HG02571 (cell line): ENCODE data around the gene ADAMTS3.

Experiments used
- ATAC-seq: cut with Tn5 transposase; IDR thresholded peaks from one replicate; pipeline ENCODE4 v1.9.1; 2021; ENCODE audit warnings: mild to moderate bottlenecking, moderate library complexity; ENCODE audit not compliant: unreplicated experiment

Gene ADAMTS3

DNA sequence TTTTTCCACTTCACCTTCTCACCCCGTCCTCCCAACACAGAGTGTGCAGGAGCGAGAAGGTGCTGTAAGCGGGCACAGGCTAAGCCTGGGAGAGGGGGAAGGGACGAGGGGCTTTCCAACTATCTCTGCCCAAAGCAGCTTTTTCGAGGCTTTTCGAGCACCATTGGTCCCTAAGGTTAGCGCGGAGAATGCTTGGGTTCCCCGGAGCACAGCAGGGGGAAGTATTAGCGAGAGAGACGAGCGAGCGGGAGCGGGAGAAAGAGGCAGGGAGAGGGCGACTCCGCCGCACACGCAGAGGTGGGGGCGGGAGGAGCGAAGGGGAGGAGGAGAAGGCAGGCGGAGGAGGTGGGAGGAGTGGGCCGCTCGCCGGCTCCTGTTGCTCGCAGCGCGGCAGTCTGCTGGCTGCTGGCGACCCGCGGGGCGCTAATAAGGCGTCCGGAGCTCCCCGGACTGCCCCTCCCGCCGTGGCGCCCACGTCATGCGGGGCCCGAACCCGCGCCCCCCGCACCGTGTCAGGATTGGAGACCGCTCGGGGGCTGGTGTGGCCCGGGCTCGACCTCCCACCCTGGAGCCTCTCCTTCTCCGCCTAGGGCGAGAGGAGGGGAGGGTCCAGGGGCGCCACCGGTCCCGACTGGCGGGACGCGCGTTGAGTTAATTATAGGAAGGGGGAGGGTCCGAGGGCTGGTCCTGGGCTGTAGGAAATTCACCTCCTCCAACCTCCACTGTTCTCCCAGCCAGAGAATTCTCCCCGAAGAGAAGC is at the start of gene ADAMTS3:
ADAMTS3 (minus strand) TSS at position 263 of the 760 bp plus-strand sequence. CDS start 459 bp downstream, outside the sequence.
- ATAC-seq: no peak

DNA sequence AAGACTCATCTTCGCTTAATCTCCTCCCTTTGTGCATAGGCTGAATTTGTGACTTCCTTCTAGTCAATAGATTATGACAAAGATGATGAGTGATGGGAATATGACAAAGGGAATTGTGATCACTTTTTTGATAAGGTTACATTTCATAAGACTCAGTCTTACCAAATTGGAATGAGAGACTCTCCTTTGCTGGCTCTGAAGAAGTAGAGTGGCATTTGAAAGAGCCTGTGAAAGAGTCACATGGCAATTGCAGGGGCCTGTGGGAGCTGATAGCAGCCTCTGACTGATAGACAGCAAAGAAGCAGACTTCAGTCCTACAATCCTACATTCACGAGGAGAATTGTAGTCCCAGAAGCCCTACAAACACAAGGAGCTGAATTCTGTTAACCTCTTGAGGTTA is 44.9 kb upstream of the ADAMTS3 start:
- ATAC-seq: no peak

DNA sequence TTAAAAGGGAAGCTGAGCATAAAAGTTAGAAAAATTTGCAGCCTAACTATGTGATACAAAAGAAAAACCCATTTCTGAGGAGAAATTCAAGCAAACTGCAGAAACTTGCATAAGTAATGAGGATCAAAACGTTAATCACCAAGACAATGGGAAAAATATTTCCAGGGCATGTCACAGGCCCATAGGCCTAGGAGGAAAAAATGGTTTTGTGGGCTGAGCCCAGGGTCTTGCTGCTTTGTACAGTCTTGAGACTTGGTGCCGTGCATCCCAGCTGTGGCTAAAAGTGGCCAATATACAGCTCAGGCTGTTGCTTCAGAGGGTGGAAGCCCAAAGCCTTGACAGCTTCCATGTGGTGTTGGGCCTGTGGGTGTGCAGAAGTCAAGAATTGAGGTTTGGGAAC is 37.7 kb upstream of the ADAMTS3 start:
- no peak for ATAC-seq

DNA sequence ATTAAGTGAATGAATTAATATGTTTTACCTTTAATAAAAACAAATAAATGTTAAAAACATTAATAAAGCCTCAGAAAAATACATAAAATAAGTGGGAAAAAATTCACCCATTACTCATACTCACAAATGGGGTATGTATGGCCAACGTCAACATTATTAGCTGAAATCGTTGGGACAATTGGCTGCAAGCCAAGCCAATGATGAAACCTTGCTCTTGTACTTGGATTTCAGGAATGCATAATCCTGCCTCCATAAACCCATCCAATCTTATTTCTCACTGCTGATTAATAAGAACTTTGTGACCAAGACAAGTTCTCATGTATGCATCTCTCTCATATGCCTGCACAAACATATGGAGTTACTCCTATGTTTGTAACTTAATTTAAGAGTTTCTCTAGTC is 35.3 kb upstream of the ADAMTS3 start:
- ATAC-seq: no peak

DNA sequence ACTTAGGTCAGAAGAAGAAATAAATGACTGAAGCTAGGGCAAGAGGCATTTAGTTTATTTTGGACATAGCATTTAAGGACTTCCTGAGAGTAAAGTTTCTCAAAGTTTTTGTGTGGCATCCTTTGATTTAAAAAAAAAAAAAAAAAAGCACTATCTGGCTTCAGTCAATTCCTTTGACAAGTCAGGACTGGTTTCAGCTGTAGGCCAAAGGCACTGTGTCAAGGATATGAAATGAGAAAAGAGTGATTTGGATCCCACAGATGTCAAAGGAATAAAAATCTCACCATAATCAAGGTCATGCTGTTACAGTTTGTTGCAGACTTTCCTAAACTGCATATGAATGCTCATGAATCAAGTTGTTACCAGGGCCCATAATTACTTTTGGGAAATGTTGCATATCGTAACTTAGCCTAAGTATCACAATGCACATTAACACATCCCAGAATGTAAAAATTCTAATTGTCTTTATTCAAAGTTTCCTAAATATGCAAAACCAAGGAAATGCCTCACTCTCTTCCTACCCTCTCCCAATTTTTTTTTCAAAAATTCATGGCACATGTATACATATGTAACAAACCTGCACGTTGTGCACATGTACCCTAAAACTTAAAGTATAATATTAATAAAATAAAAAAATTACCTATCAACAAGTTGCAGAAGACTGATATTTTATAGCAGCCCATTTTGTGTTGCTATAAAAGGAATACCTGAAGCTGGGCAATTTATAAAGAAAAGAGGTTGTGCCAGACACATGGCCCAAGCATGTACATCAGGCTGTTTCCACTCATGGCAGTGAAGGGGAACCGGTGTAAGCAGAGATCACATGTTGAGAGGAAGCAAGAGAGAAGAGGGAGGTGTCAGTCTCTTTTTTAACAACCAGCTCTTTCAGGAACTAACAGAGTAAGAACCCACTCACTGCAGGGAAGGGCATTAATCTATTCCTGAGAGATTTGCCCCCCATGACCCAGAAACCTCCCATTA is 33.7 kb upstream of the ADAMTS3 start:
- ATAC-seq: no peak

DNA sequence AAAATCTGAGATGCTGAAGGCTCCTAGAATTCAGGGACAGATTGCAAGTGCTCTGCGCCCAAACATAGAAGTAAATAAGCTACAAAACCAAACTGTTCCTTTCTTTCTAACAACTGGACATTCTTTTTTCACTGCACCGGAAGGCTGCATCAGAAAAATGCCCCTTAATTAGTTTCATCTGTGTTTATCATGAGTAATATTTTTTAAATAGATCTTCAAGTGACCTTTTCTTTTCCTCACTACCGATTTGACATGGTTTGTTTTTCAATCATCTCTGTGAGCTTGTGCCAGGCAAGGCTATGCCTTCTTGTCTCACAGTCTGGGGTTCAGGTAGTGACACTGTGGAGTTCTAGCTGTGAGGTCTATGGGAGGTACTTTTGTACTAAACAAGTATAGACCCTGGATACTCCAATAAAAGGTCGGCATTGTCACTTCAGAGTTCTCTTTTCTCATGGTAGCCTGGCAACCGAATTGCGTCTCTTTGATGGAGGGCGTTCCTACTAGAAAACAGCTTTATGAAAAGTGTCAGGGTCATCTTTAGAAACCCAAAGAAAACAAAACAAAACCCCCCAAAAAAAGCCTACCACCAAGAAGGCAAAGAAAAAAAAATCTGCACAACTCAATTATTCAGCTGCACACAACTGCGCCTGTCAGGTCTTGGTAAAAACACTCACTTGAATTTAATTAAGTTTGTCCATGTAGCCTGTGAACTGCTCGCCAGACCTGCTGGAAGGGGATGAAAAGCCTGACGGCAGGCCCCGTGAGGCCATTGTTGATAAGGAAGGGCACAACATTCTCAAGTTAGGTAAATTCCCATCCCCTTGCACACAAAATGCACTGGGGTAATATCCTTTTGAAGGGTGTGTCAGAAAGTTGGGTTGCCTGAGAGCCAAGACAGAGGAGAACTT is 22.8 kb upstream of the ADAMTS3 start:
- ATAC-seq: no peak

DNA sequence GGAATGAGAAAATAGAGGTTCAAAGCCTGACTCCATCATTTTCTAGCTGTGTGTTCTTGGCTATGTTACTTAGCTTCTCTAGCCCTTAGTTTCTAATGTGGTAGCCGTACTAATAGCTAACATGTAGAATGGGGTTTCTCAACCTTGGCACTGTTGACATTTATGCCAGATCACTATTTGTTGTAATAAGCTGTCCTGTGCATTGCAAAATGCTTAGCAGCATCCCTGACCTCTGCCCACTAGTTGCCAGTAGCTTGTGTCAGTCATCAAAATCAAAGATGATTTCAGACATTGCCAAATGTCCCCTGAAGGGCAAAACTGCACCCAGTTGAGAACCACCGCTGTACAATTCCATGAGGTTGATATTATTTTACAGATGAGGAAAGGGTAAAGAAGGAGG is 18.3 kb upstream of the ADAMTS3 start:
- ATAC-seq: no peak

DNA sequence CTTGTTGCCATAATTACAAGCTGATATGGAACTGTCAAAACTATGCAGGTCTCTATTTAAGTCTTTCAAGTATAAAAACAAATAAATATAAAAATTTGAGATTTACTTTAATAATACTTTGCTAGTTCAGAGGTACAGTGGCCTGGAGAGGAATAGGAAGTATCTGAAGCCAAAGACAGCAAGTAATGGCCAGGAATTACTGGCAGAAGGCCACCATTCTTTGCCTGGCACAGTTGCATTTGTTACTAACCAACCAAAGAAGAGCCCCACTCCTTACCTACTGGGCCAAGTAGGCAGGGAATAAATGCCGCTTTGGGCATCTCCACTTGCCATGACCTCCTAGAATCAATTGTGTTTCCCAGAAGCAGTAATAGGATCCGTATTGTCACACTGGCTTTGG is 13.8 kb upstream of the ADAMTS3 start:
- ATAC-seq: no peak

DNA sequence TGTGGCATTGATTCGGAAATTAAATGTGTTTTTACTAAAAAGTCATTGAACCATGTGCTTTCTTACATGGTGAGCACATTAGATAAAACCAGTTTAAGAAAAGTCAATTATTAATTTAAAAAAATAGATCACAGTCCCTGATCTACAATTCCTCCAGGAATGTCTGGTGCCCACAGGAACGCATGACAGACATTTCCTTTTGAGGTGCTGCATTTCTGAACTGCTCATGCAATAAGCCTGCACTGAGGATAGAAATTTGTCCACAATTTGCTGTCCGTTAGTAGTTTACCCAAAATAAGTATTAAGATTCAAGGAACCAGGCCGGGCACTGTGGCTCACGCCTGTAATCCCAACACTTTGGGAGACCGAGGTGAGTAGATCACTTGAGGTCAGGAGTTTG is 8.2 kb upstream of the ADAMTS3 start:
- no peak for ATAC-seq

DNA sequence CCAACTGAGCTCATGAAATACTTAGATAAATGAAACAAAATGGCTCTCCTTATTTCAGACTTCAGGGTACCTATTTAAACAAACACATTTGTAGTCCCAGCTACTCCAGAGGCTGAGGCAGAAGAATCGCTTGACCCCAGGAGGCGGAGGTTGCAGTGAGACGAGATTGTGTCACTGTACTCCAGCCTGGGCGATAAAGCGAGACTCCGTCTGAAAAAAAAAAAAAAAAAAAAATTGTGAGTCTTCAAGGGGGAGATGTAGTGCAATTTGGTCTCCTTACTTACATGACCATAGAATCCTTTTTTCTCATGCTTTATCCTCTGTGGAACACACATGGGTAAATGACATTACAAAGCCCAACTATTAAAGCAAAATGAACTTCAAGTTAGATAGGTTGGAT is 2.3 kb upstream of the ADAMTS3 start:
- ATAC-seq: no peak

DNA sequence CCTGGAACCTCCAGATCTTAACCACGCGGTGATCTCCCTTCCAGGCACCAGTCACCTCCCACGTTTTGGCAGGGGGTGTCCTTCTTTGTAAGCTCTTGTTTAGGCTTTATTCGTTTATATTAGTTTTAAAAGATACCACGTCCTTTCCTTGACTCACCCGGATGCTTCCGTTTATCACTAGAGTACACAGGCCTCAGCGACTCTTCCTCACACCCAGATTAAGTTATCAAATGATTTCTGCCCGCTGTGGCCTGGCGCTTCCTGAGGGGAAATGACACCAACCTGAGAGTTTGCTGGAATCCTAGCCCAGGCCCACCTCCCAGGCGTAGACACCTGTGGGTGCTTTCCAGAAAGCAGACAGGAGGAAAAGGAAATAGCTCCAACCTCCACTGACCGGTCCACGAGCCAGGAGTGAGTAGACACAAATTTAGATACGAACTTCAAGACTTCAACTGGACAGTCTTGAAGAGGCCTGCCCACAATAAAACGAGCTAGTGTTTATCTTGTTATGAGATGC is 756 bp upstream of the ADAMTS3 start:
- no peak for ATAC-seq

DNA sequence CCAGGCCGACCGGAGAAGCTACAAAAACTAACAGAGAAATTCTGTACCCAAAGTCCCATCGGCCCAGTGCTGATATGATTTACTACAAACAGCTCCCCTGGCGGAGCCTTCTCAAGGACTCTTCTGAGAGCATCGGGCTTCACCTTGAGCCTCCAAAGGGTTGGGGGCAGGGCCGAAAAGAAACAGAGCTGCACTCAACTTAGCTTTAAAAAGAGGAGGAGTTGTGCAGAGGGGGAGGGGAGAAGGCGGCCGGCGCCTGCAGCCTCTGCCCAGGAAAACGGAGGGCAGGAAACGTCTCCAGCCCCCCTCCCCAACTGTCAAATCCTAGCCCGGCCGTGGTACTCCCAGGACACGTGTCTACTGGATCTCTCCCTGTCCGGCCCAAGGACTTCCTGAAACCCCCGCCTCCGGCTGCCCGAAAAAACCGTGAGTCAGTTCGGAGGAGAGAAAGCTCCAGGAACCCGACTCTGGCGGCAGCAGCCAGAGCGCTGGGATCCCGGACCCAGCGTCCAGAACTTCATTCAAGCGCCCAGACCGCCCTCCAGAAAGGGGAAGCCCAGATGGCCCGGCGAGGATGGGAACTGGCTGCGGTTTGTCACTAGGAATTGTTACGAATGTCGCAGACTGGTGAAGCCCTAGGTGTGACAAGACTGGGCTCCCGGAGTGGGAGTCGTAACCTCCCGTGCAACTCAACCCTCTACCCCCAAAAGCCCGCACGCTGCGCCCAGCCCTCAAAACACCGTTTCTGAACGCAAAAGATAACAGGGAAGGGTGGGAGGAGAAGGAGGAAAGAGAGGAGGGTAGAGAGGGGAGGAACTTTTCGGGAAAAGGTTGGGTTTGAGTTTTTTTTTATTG is 973 bp downstream of the ADAMTS3 start:
- ATAC-seq: no peak

DNA sequence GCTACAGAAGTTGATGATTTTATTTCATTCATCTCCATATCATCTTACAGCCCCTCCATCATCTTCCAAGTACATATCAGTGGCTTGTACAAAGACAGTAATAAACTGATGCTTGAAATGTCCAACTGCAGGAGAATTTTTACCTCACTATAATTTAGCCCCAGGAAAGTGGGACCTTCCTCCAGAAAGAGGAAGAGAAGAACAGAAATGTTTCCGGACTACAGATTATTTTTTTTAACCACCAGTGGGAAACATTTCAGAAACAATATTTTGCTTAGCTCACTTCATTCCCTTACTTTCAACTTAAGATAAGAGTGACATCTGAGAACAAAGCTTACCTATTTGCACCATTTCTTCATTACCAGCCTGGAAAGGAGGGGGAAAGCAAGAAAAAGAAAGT is 2.0 kb downstream of the ADAMTS3 start:
- ATAC-seq: no peak

DNA sequence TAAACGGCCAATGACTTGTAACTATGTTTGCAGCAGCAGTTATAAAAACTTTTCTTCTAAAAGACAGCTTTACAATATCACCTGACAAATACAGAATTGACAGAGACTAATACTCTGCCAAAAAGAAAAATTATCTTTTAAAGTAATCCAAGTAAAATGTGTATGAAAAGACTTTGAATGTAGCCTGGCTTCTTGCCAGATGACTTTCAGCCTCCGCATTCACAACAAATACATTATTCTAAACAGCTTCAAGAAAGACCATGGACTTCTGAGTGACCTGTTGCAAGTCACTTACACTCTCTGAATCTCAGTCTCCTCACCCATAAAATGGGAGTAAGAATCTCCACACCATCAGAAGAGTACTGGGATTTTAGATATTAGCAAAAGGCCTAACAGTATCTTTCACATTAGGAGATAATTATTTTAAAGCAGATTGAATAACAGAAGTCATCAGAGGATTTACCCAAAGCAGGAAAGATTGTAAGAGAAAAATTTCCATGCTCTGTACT is 2.5 kb downstream of the ADAMTS3 start:
- no peak for ATAC-seq

DNA sequence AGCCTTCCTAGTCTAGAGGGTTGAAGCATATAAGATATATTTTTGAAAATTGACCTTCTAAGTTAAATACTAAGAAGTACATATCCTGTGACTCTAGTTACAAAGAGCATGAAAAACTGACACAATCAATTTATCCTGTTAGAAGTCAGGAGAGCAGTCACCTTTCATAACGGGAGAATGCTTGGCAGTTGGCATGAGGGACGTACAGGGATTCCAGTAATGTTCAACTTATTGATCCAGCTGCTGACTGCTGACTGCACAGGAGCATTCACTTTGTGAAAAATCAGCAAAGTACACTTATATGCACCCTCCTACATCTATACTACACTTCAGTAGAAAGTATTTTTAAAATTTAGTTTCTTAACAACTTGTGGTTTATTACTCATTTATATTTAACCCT is 4.2 kb downstream of the ADAMTS3 start:
- ATAC-seq: no peak

DNA sequence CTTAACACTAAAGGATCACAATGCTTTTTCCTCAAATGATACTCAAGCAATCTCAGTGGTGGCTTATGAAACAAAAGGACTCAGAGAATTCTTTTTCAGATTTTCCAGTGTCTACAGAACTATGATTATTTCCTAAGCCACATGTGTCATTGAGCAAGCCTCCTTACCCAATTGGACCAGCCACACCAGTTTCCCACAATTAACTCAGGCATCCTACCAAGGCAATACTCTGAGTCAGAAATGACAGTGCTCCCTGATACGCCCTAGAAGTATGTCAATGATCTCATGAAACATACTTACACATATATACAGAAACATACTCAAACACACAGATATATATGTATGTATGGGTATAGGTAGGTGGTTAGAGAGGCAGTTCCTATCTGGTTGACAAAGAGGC is 4.8 kb downstream of the ADAMTS3 start:
- ATAC-seq: no peak

DNA sequence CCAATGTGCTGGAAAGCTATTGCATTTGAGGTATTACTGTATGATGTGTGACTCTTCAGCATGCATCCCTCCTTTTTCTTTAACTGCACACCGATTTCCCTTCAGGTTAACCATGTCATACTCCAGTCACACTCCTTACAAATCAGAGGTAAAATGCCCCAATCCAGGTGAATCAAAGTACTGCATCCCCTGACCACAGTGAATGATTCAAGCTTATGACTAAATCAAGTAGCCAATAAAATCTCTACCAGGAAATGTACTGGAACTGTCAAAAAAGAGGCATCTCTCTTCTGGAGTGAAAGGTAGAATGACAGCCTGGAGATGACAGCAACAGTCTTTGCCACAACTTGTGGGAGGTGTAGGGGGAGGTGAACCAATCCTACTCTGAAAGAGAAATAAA is 10.4 kb downstream of the ADAMTS3 start:
- ATAC-seq: no peak

DNA sequence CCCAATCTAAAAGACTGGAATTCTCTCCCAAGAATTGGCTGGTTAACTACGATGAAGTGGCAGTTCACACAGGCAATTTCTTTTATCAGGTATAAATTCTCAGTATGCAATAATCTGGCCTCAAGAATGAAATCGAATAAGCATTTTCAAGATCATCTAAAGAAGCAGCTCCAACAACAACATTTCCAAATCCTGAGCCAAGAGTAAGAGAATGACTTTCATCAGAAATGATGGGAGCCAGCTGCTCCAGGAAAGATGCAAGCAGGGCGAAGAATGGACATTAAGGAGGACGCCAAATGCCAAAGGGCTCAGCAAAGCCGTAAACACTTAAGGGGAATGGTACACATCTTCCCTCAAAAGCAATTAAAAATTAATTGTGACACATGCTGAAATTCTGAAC is 12.0 kb downstream of the ADAMTS3 start:
- ATAC-seq: no peak

DNA sequence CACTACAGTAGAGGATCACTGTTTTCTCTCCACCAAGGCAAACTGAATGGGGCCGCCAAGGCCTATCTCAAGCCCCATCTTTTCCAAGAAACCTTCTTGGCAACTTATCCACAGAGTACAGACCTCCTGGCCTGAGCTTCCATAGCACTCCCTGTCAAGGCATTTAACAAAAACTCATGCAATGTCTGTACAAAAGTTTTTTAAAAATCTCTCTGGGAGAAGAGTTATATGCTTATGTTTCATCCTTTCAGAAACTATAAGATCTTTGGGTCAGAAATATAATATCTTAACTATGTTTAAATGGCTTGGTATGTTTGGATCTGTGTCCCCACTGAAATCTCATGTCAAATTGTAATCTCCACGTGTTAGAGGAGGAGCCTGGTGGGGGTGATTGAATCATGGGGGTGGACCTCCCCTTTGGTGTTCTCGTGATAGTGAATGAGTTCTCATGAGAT is 13.6 kb downstream of the ADAMTS3 start:
- no peak for ATAC-seq
